ENCODE data around the gene ADAMTS10. TPM values are rescaled to one million over a fixed set of nuclear protein-coding genes. Genes with fewer than 3 reads are reported as not detected.

ADAMTS10 gene
- total and polyA plus RNA-seq, 2 of the 13 experiments (the other 11 are each of a cell fraction or from before 2014, with no cell fraction given), result 0.49 to 1.7 TPM

GRCh38 chr19:8631425-8631819 is 20.9 kb upstream of the ADAMTS10 start (continued):
- TF ChIP-seq NONO (IDR thresholded peaks at IDR 0.05), result no peak
- no peak; the same call in 1 of the 2 replicates for TF ChIP-seq NONO (CRISPR knock-in tag; conservative IDR thresholded peaks at IDR 0.05)
- TF ChIP-seq ZBTB42 (CRISPR knock-in tag; IDR thresholded peaks at IDR 0.05), result peak; percentile 69; the same call in 1 of the 2 replicates
- no peak for TF ChIP-seq PBX2 (CRISPR knock-in tag; IDR thresholded peaks at IDR 0.05)
- TF ChIP-seq, protein P1, sequence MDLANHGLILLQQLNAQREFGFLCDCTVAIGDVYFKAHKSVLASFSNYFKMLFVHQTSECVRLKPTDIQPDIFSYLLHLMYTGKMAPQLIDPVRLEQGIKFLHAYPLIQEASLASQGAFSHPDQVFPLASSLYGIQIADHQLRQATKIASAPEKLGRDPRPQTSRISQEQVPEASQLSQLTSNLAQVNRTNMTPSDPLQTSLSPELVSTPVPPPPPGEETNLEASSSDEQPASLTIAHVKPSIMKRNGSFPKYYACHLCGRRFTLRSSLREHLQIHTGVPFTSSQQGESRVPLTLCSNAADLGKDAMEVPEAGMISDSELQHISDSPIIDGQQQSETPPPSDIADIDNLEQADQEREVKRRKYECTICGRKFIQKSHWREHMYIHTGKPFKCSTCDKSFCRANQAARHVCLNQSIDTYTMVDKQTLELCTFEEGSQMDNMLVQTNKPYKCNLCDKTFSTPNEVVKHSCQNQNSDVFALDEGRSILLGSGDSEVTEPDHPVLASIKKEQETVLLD (CRISPR knock-in tag; IDR thresholded peaks at IDR 0.05; ENCODE audit: low read depth), result no peak
- TF ChIP-seq AFF4 (CRISPR knock-in tag; IDR thresholded peaks at IDR 0.05), result no peak
- no peak for TF ChIP-seq MBD4 (IDR thresholded peaks at IDR 0.05; ENCODE audit: borderline replicate concordance, low read length)
- TF ChIP-seq, protein P2, sequence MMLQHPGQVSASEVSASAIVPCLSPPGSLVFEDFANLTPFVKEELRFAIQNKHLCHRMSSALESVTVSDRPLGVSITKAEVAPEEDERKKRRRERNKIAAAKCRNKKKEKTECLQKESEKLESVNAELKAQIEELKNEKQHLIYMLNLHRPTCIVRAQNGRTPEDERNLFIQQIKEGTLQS (CRISPR knock-in tag; IDR thresholded peaks at IDR 0.05), result 0 out of 2 replicates have a peak, but pooled peaks have one; percentile 51
- TF ChIP-seq ZNF20 (CRISPR knock-in tag; IDR thresholded peaks at IDR 0.05), result no peak
- TF ChIP-seq BORCS8-MEF2B (CRISPR knock-in tag; IDR thresholded peaks at IDR 0.05), result no peak
- TF ChIP-seq ZNF546 (CRISPR knock-in tag; conservative IDR thresholded peaks at IDR 0.05), result 0 out of 2 replicates have a peak, but pooled peaks have one; percentile 49
- TF ChIP-seq ZSCAN20 (CRISPR knock-in tag; IDR thresholded peaks at IDR 0.05; ENCODE audit: borderline replicate concordance), result peak; percentile 100
- TF ChIP-seq NFRKB (IDR thresholded peaks at IDR 0.05), result no peak
- TF ChIP-seq PHF5A (CRISPR knock-in tag; IDR thresholded peaks at IDR 0.05; ENCODE audit: low read depth, unreplicated experiment), result no peak
- TF ChIP-seq MED13 (CRISPR knock-in tag; IDR thresholded peaks at IDR 0.05), result no peak
- TF ChIP-seq ZNF691 (CRISPR knock-in tag; IDR thresholded peaks at IDR 0.05; ENCODE audit: borderline replicate concordance, low read depth), result peak; percentile 27; the same call in 1 of the 2 replicates
- peak; percentile 70 for TF ChIP-seq KAT8 (CRISPR knock-in tag; IDR thresholded peaks at IDR 0.05)
- peak; percentile 38 for TF ChIP-seq AGO1 (IDR thresholded peaks at IDR 0.05; ENCODE audit: low read depth, low read length, poor library complexity, severe bottlenecking)
- TF ChIP-seq MTF2 (CRISPR knock-in tag; IDR thresholded peaks at IDR 0.05; ENCODE audit: borderline replicate concordance), result no peak
- no peak for TF ChIP-seq ZNF138 (CRISPR knock-in tag; IDR thresholded peaks at IDR 0.05; ENCODE audit: low read depth)
- TF ChIP-seq BHLHE40 (IDR thresholded peaks at IDR 0.05; ENCODE audit: low read length), result no peak
- no peak for TF ChIP-seq DDIT3 (CRISPR knock-in tag; IDR thresholded peaks at IDR 0.05)
- TF ChIP-seq ZNF761 (CRISPR knock-in tag; conservative IDR thresholded peaks at IDR 0.05), result no peak
- TF ChIP-seq CHCHD3 (CRISPR knock-in tag; IDR thresholded peaks at IDR 0.05), result no peak
- no peak for TF ChIP-seq MTF1 (CRISPR knock-in tag; IDR thresholded peaks at IDR 0.05)

Measured in HepG2 (cell line).